OCI-LY7 (cell line): ENCODE results near the gene ABI3. TPM values are rescaled to one million over a fixed set of nuclear protein-coding genes. Genes with fewer than 3 reads are reported as not detected.

Source experiments
- BruUV-seq: library from RNA; stranded (reverse); fragments of 400-500 nt; replicated peaks from 2 replicates; lab custom pipeline; 2021; lab: Mats Ljungman, UMichigan
- CTCF ChIA-PET: fragments of 300-600 bp; sonication (Branson Sonifier 250); formaldehyde crosslinking; loops from one replicate; lab custom pipeline; 2022; ENCODE audit warnings: antibody characterized with exemption; ENCODE audit not compliant: unreplicated experiment; lab: Charles Lee
- POLR2A ChIA-PET: fragments of 300-600 bp; sonication (Branson Sonifier 250); formaldehyde crosslinking; loops from one replicate; lab custom pipeline; 2022; ENCODE audit warnings: antibody characterized with exemption; lab: Charles Lee
- DNase-seq: peaks from one replicate; pipeline ENCODE4 v3.0.0-alpha.2; 2015; ENCODE audit warnings: low spot score
- H2AFZ ChIP-seq: fragments of 200-600 bp; sonication (generic), shearing (Covaris generic); 2 replicates; pipeline ENCODE4 v1.6.1; 2014; ENCODE audit warnings: mild to moderate bottlenecking, antibody characterized with exemption, low read length, moderate library complexity
- H3K27ac ChIP-seq: fragments of 200-600 bp; sonication (generic); 2 replicates; pipeline ENCODE4 v1.5.1; 2014; ENCODE audit warnings: mixed run types, low read depth, mild to moderate bottlenecking, moderate library complexity, low read length, inconsistent platforms; ENCODE audit not compliant: poor library complexity, severe bottlenecking
- H3K36me3 ChIP-seq: fragments of 200-600 bp; sonication (generic); 2 replicates; pipeline ENCODE4 v1.6.1; 2014; ENCODE audit warnings: mild to moderate bottlenecking, antibody characterized with exemption, low read length, moderate library complexity, mixed read lengths; ENCODE audit not compliant: insufficient read depth
- H3K4me1 ChIP-seq: fragments of 200-600 bp; sonication (generic); 2 replicates; pipeline ENCODE4 v1.5.1; 2014; ENCODE audit warnings: mild to moderate bottlenecking, low read length; ENCODE audit not compliant: insufficient read depth, poor library complexity, severe bottlenecking
- H3K4me2 ChIP-seq: fragments of 200-600 bp; sonication (generic); 2 replicates; pipeline ENCODE4 v1.6.1; 2014; ENCODE audit warnings: mild to moderate bottlenecking, low read length
- H3K4me3 ChIP-seq: fragments of 200-600 bp; sonication (generic); 2 replicates; pipeline ENCODE4 v1.5.1; 2014; ENCODE audit warnings: mild to moderate bottlenecking, low read depth, low read length; ENCODE audit not compliant: poor library complexity, severe bottlenecking
- H3K79me2 ChIP-seq: fragments of 200-600 bp; sonication (generic); 2 replicates; pipeline ENCODE4 v1.6.1; 2016; ENCODE audit warnings: low read depth, mild to moderate bottlenecking, low read length, moderate library complexity, mixed read lengths; ENCODE audit not compliant: insufficient read depth
- H3K9me2 ChIP-seq: fragments of 200-600 bp; sonication (generic); 2 replicates; pipeline ENCODE4 v1.6.1; 2016; ENCODE audit warnings: mild to moderate bottlenecking, low read length, mixed read lengths; ENCODE audit not compliant: insufficient read depth
- H3K9me3 ChIP-seq: fragments of 200-600 bp; sonication (generic); 2 replicates; pipeline ENCODE4 v1.6.1; 2014; ENCODE audit warnings: mild to moderate bottlenecking, mixed run types, low read length, mixed read lengths
- H4K20me1 ChIP-seq: fragments of 200-600 bp; sonication (generic); 2 replicates; pipeline ENCODE4 v1.6.1; 2014; ENCODE audit warnings: mild to moderate bottlenecking, antibody characterized with exemption, low read length, moderate library complexity, mixed read lengths; ENCODE audit not compliant: insufficient read depth
- CTCF ChIP-seq: fragments of 200-600 bp; sonication (generic); conservative IDR thresholded peaks from 2 replicates; pipeline ENCODE4 v1.5.1; 2014; ENCODE audit warnings: mild to moderate bottlenecking, antibody characterized with exemption, low read length, moderate library complexity, mixed read lengths
- EZH2phosphoT487 ChIP-seq: fragments of 200-600 bp; sonication (generic); IDR thresholded peaks from 2 replicates; pipeline ENCODE4 v1.6.1; 2018; ENCODE audit warnings: low read depth, borderline replicate concordance, mild to moderate bottlenecking, mixed run types, antibody characterized with exemption, low read length, moderate library complexity, mixed read lengths
- intact Hi-C: fragments of 100-400 bp; cut with micrococcal nuclease; formaldehyde crosslinking; loops from one replicate; pipeline ENCODE4 v1.10.0; 2022; ENCODE audit not compliant: unreplicated experiment
- total RNA-seq, 2 experiments: library from RNA; depleted of rRNA in 1 of 2; stranded (reverse); fragments of >200 nt in 1 of 2; shearing (Covaris generic) in 1 of 2; gene quantifications; 2 replicates each; pipeline ENCODE4 v1.2.3, GENCODE V29; 2014 to 2022

ABI3 gene
- total RNA-seq, 2 experiments from 2014 or later = 24.0 to 29.5 TPM

DNA sequence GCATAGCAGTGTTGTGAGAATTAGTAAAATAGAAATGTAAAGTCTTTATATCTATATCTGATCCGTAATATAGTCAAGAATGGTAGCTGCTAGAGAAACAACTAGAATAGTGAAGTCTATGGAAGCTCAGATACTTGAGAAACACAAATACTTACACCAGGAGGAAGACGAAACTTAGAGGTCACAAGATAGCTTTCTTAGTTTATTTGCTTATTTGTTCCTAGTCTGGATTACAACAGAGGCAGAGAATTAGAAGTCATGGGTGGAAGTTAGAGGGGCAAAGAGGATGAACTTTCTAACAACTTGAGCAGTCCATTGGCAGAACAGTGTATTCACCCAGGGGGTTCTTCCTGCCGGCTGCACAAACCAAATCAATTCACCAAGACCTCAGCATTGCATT lies 14.0 kb upstream of the ABI3 start:
- Histone ChIP-seq H3K4me3 (no peak overlapping the region), H3K4me2 (no peak overlapping the region), H2AFZ (no peak overlapping the region), H3K27ac (no peak overlapping the region), H3K36me3 (no peaks in the 10 kb centered on the region), H4K20me1 (no peaks in the 10 kb centered on the region), H3K4me1 (peaks cover 20% of the 10 kb centered on the region), H3K9me3 (no peaks in the 10 kb centered on the region), H3K9me2 (no peaks in the 10 kb centered on the region), H3K79me2 (no peaks in the 10 kb centered on the region)
- ChIA-PET POLR2A (no interaction called here), CTCF (interaction anchor here (0.6 kb wide), 1 partner anchor 17 kb away, joined by 3 read pairs; no protein-coding TSS in a partner anchor)
- DNase-seq = no peak
- intact Hi-C loops = no loop called here
- no TSS peak for BruUV-seq
- TF ChIP-seq EZH2phosphoT487 (no peak), CTCF (no peak)

DNA sequence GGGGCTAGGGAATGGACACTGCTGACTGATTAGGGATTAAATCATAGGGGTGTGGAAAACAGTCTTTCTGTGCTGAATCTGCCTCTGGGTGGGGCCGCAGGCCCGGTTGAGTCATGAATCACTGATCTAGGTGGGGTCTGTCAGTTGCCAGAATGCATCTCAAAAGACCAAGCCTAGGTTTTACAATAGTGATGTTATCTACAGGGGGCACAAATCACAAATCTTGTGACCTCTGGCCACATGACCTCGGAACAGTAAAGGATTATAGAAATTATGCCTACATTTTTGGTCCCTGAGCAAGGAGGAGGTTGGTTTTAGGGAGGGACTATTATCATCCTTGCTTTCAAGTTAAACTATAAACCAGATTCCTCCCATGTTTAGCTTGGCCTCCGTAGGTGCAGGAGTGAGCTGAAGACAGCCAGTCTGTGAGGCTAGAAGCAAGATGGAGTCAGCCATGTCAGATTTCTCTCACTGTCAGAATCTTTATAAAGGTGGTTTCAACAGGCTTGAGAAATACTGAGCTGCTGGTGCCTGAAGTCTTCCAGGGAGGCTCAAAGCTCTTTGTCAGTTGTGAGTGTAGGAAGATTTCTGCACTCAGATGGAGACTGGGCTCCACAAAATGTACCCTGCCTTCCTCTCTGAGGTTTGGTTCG lies 13.0 kb upstream of the ABI3 start:
- H3K4me1 ChIP-seq = peaks cover 18% of the 10 kb centered on the region
- H4K20me1 ChIP-seq = no peaks in the 10 kb centered on the region
- no peak for TF ChIP-seq CTCF
- TF ChIP-seq EZH2phosphoT487 = no peak
- H3K4me2 ChIP-seq = no peak overlapping the region
- H2AFZ ChIP-seq = no peak overlapping the region
- CTCF ChIA-PET = no interaction called here
- BruUV-seq = no TSS peak
- no peaks in the 10 kb centered on the region for H3K9me3 ChIP-seq
- H3K9me2 ChIP-seq = no peaks in the 10 kb centered on the region
- POLR2A ChIA-PET = interaction anchor here (0.8 to 3.4 kb wide), 3 partner anchors 12 to 200 kb away, joined by 3 to 14 read pairs (median 5); no protein-coding TSS in a partner anchor
- no peaks in the 10 kb centered on the region for H3K79me2 ChIP-seq
- H3K36me3 ChIP-seq = no peaks in the 10 kb centered on the region
- H3K27ac ChIP-seq = no peak overlapping the region
- DNase-seq = no peak
- no peak overlapping the region for H3K4me3 ChIP-seq
- intact Hi-C loops = no loop called here

DNA sequence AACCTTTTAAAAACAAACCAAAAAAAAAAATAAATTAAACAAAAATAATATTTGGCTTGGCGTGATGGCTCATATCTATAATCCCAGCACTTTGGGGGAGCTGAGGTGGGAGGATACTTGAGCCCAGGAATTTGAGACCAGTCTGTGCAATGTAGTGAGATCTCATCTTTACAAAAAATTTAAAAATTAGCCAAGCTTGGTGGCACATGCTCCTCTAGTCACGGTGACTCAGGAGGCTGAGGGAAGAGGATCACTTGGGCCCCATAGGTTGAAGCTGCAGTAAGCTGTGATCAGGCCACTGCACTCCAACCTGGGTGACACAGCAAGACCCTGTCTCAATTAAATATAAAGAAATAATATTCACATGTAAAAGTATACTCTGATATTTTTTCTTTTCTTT lies 12.3 kb upstream of the ABI3 start:
- no peak overlapping the region for H3K27ac ChIP-seq
- CTCF ChIA-PET = no interaction called here

More for the DNA sequence above, 12.3 kb upstream of the ABI3 start:
- Histone ChIP-seq H3K4me2 (no peak overlapping the region), H3K9me2 (no peaks in the 10 kb centered on the region), H4K20me1 (no peaks in the 10 kb centered on the region), H3K4me3 (no peak overlapping the region), H3K9me3 (no peaks in the 10 kb centered on the region), H3K79me2 (no peaks in the 10 kb centered on the region), H3K4me1 (peaks cover 16% of the 10 kb centered on the region), H3K36me3 (no peaks in the 10 kb centered on the region), H2AFZ (no peak overlapping the region)
- BruUV-seq = no TSS peak
- intact Hi-C loops = no loop called here
- POLR2A ChIA-PET = interaction anchor here (0.8 to 3.4 kb wide), 3 partner anchors 11 to 199 kb away, joined by 3 to 14 read pairs (median 5); no protein-coding TSS in a partner anchor
- no peak for TF ChIP-seq EZH2phosphoT487
- no peak for TF ChIP-seq CTCF
- DNase-seq = no peak
